NCI-H510A treated with DMSO at 0.1 percent for 48 hours (cell line): ENCODE measurements around the gene INSIG1.

Experiments
- DNase-seq: peaks from one replicate; lab custom pipeline; 2025; lab: John Stamatoyannopoulos, UW

Gene INSIG1

GRCh38 chr7:155285423-155285822, 12.3 kb upstream of the INSIG1 start:
- no peak for DNase-seq

GRCh38 chr7:155285833-155286232, 11.8 kb upstream of the INSIG1 start:
- no peak for DNase-seq

- no peak for DNase-seq
Observed at GRCh38 chr7:155286686-155287085, 11.0 kb upstream of the INSIG1 start.

DNA sequence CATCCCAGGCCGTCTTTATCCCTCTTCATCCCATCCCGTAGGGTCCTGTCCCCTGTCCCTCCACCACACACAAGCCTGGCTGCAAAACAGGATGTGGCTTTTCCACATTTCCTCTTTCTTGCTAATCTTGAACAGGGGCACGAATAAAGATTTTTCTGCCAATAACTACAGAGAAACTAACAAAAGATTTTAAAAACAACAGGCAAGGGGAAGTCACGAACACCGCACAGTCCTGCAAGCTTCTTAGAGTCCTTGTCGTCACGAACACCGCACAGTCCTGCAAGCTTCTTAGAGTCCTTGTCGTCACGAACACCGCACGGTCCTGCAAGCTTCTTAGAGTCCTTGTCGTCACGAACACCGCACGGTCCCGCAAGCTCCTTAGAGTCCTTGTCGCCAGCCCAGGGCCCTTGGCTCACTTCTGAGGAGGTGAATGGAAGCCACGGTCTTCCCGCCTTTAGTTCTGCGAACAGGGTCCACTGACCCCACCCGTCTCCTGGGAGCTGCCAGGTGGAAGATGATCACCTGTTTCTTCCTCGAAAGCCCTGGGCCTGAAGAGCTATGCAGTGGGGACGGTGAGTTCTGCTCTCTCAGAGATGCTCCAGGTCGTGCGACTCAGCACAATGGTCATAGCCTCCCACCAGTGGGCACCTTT, 10.3 kb upstream of the INSIG1 start:
- DNase-seq, result no peak

DNA sequence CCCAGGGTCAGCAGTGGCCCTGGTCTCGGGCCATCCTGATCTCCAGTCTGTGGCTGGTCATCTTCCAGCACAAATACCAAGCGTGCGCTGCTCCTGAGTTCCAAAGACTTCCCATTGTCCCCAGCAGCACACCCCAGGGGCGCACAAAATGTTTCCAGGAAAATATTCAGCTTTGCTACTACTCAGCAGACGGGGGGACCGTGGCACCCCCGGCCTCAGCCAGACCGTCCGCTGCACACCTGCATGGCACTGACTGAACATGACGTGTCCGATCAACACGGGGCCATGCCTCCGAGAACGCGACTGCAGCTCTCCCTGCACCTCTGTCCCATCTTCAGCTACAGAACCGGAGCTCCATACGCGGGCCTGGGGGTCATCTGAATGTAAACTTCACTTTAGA, 9.6 kb upstream of the INSIG1 start:
- no peak for DNase-seq

DNA sequence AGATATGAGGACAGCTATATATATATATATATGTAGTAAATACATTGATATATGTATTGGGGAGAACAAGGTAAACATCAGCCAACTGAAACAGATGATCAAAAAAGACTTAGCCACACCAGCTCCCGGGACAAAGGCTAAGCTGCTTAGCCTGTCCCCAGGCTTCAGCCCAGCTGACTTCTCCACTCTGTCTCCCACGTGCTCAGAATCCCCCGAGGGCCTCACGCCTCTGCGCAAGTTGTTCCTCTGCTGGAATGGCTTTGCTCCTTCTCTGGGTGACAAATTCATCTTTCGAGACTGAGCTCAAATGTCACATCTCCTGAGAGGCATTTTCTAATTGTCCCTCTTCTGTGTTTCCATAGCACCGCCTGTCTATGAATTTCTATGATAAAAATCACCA, 8.6 kb upstream of the INSIG1 start:
- no peak for DNase-seq

GRCh38 chr7:155289949-155290501, 7.7 kb upstream of the INSIG1 start:
- no peak for DNase-seq

DNA sequence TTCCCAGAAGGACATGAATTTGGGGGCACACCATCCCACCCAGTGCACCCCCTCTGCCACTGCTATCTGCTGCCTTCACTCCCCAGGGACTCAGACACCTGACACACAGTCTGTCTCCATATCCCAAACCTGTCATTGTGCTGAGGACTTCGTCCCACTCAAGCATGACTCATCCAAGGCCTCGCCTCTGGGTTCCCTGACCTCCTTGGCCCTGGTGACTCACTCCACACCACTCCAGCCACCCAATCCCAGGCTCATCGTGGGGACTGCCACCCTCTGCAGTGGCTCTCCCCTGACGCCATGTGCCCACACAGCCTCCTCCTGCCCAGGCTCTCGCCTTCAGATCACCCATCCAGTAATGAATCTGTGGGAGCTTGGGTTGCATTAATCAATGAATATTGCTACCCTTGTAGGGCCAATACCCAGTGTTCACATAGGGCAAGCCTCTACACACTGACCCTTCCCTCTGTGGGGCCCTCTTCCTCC, 6.6 kb upstream of the INSIG1 start:
- no peak for DNase-seq

GRCh38 chr7:155291729-155292128, 5.9 kb upstream of the INSIG1 start:
- no peak for DNase-seq

DNA sequence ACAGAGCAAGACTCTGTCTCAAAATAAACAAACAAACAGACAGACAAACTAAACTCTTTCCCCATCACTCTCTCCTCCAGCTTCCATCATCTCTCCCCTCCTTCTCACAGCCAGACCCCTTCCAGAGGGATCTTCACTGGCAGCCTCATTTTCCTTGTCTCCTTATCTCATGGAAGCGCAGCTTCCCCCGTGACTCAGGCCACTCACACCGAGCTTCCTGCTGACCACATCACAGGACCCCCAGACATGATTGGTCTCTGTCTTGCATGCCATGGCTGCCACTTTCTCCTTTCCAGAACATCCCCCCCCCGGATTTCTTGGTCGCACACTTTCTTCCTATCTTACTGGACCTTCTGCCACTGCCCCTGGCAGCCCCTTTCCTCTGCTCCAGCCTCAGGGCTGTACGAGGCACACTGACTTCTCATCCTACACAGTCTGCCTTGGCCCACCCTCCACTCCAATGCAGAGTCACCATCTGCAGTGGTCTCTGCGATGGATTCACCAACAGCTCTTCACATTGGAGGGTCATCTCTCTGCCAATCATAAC, 4.9 kb upstream of the INSIG1 start:
- no peak for DNase-seq

DNA sequence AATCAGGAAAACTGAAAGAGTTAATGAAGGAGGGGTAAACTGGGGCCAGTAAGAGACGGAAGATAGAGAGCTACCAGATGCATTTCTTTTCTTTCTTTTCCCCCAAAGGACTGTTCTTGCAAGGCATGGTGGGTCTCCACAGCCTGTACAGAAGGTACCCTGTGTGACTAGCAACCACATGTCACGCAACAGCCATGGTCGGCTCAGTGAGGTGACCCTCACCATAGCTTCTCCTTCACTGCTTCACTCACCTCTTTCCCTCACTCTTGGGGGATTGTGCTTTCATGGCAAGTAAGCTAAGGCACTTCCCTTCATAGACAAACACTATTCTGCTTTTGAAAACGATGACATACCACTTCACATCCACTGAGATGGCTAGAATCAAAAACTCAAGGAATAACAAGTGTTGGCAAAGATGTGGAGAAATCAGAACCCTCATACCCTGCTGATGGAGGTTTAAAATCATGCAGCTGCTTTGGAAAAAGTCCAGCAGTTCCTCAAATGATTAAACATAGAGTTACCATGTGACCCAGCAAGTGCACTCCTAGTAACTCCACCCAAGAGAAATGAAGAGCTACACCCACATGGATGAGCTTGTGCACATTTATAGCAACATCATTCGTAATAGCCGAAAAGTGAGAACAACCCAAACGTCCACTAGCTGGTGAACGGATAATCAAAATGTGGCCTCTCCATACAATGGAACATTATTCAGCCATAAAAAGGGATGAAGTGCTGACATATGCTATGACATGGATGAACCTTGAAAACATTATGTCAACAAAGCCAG, 3.8 kb upstream of the INSIG1 start:
- DNase-seq, result no peak

GRCh38 chr7:155294511-155294778, 3.2 kb upstream of the INSIG1 start:
- DNase-seq, result no peak

- no peak for DNase-seq
Observed at GRCh38 chr7:155295511-155295910, 2.2 kb upstream of the INSIG1 start.

GRCh38 chr7:155296006-155296787, 1.5 kb upstream of the INSIG1 start:
- DNase-seq, result no peak

GRCh38 chr7:155296788-155297516, 726 bp upstream of the INSIG1 start:
- peak; percentile 15 for DNase-seq

- DNase-seq, result no peak
Observed at GRCh38 chr7:155298288-155298833, 683 bp downstream of the INSIG1 start.

- DNase-seq, result peak; percentile 84
Observed at GRCh38 chr7:155298834-155299534, 1.3 kb downstream of the INSIG1 start.

DNA sequence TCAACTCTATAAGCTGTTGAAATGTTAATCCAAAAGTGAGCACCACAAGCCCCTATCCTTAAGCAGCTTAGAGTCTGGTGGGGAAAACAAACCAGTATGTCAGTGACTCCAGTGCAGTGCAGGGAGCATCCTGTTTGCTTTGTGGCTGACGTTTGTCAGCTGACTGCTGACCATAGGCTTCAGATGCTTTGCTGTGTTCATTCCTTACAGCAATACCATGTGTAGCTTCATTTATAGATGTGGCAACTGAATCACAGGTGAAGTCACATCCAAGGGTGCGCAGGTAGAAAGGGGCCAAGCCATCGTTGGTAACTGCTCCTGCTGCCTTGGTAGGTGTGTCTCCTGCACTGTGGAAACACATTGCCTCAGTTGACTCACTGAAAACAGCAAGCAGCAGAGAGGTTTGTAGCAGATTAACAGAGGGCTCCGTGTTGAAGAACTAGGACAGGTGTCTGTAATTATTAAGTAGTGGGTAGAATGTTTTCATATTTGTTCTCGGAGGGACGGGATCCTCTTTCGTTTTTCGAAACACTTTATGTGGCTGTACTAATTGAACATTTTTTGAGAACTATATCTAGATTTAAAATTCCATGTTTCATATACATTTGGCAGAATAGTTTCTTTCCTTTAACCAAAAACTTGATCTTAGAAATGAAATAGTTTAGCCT, 2.0 kb downstream of the INSIG1 start:
- DNase-seq, result no peak

GRCh38 chr7:155300641-155301452, 3.2 kb downstream of the INSIG1 start:
- no peak for DNase-seq
